ENCODE results near the gene WARS2. TPM values are rescaled to one million over a fixed set of nuclear protein-coding genes. Genes with fewer than 3 reads are reported as not detected.

WARS2 gene
- total RNA-seq, 1 donor from 2014 or later: 7.9 TPM

GRCh38 chr1:118999348-119000071, 140.9 kb downstream of the WARS2 start:
- Mint-ChIP-seq H3K9me3 (ENCODE audit: unreplicated experiment) (peaks cover 5% of the 10 kb centered on the region), H3K27ac (ENCODE audit: unreplicated experiment) (no peak overlapping the region), H3K27me3 (ENCODE audit: unreplicated experiment) (peaks cover 47% of the 10 kb centered on the region), H3K36me3 (ENCODE audit: unreplicated experiment) (no peaks in the 10 kb centered on the region), H3K4me1 (ENCODE audit: low read depth, unreplicated experiment) (peaks cover 4% of the 10 kb centered on the region), H3K4me3 (ENCODE audit: unreplicated experiment) (no peak overlapping the region)
- TF ChIP-seq CTCF (IDR thresholded peaks at IDR 0.05; ENCODE audit: partially characterized antibody, unreplicated experiment): no peak
- DNase-seq: no peak

GRCh38 chr1:118998171-118998570, 142.3 kb downstream of the WARS2 start:
- no peak for TF ChIP-seq CTCF (IDR thresholded peaks at IDR 0.05; ENCODE audit: partially characterized antibody, unreplicated experiment)
- peaks cover 7% of the 10 kb centered on the region for H3K9me3 Mint-ChIP-seq (ENCODE audit: unreplicated experiment)
- H3K27ac Mint-ChIP-seq (ENCODE audit: unreplicated experiment): peak overlapping the region; percentile 33
- H3K36me3 Mint-ChIP-seq (ENCODE audit: unreplicated experiment): no peaks in the 10 kb centered on the region
- DNase-seq: no peak
- peaks cover 4% of the 10 kb centered on the region for H3K4me1 Mint-ChIP-seq (ENCODE audit: low read depth, unreplicated experiment)
- no peak overlapping the region for H3K4me3 Mint-ChIP-seq (ENCODE audit: unreplicated experiment)
- H3K27me3 Mint-ChIP-seq (ENCODE audit: unreplicated experiment): peaks cover 46% of the 10 kb centered on the region

- Mint-ChIP-seq H3K4me3 (ENCODE audit: unreplicated experiment) (no peak overlapping the region), H3K4me1 (ENCODE audit: low read depth, unreplicated experiment) (peaks cover 5% of the 10 kb centered on the region), H3K36me3 (ENCODE audit: unreplicated experiment) (peaks cover 3% of the 10 kb centered on the region), H3K27ac (ENCODE audit: unreplicated experiment) (no peak overlapping the region), H3K27me3 (ENCODE audit: unreplicated experiment) (peaks cover 45% of the 10 kb centered on the region), H3K9me3 (ENCODE audit: unreplicated experiment) (peaks cover 9% of the 10 kb centered on the region)
- no peak for DNase-seq
- TF ChIP-seq CTCF (IDR thresholded peaks at IDR 0.05; ENCODE audit: partially characterized antibody, unreplicated experiment): no peak
These were observed 143.2 kb downstream of the WARS2 start for GRCh38 chr1:118997225-118997624.

- peaks cover 49% of the 10 kb centered on the region for H3K27me3 Mint-ChIP-seq (ENCODE audit: unreplicated experiment)
- no peak for TF ChIP-seq CTCF (IDR thresholded peaks at IDR 0.05; ENCODE audit: partially characterized antibody, unreplicated experiment)
- H3K27ac Mint-ChIP-seq (ENCODE audit: unreplicated experiment): no peak overlapping the region
- H3K4me3 Mint-ChIP-seq (ENCODE audit: unreplicated experiment): no peak overlapping the region
- H3K4me1 Mint-ChIP-seq (ENCODE audit: low read depth, unreplicated experiment): peaks cover 6% of the 10 kb centered on the region
- peaks cover 4% of the 10 kb centered on the region for H3K36me3 Mint-ChIP-seq (ENCODE audit: unreplicated experiment)
- peaks cover 17% of the 10 kb centered on the region for H3K9me3 Mint-ChIP-seq (ENCODE audit: unreplicated experiment)
- no peak for DNase-seq
These were observed 145.0 kb downstream of the WARS2 start for GRCh38 chr1:118995312-118996016.

GRCh38 chr1:118993700-118994026, 146.8 kb downstream of the WARS2 start:
- Mint-ChIP-seq H3K36me3 (ENCODE audit: unreplicated experiment) (peaks cover 4% of the 10 kb centered on the region), H3K4me1 (ENCODE audit: low read depth, unreplicated experiment) (peaks cover 8% of the 10 kb centered on the region), H3K27me3 (ENCODE audit: unreplicated experiment) (peaks cover 46% of the 10 kb centered on the region), H3K27ac (ENCODE audit: unreplicated experiment) (peak overlapping the region; percentile 9), H3K9me3 (ENCODE audit: unreplicated experiment) (peaks cover 17% of the 10 kb centered on the region), H3K4me3 (ENCODE audit: unreplicated experiment) (peak overlapping the region; percentile 3)
- no peak for TF ChIP-seq CTCF (IDR thresholded peaks at IDR 0.05; ENCODE audit: partially characterized antibody, unreplicated experiment)
- no peak for DNase-seq
